GM23338 (cell line): Measurements from ENCODE around the gene TAF4B.

Source experiments
- CREB1 ChIP-seq: fragments of 250-450 bp; sonication (Bioruptor Pico); IDR thresholded peaks from 2 replicates; pipeline ENCODE4 v1.5.0; 2020; ENCODE audit warnings: low read depth, mild to moderate bottlenecking, moderate library complexity
- CTCF ChIP-seq, 2 experiments: fragments of 200-600 bp in 1 of 2; sonication (generic) in 1 of 2; conservative IDR thresholded peaks; 2 replicates each; pipeline versions ENCODE4 v1.5.1 to v1.6.1; 2016 to 2017; ENCODE audit warnings: antibody characterized with exemption in 2 of 2, low read depth in 2 of 2, mild to moderate bottlenecking in 2 of 2, moderate library complexity in 1 of 2
- EZH2 ChIP-seq: fragments of 200-600 bp; sonication (generic); IDR thresholded peaks from one replicate; pipeline ENCODE4 v1.8.0; 2017; ENCODE audit warnings: antibody characterized with exemption, mild to moderate bottlenecking, low read depth; ENCODE audit not compliant: unreplicated experiment
- EZH2phosphoT487 ChIP-seq: fragments of 200-600 bp; sonication (generic); IDR thresholded peaks from one replicate; pipeline ENCODE4 v1.8.1; 2018; ENCODE audit warnings: antibody characterized with exemption; ENCODE audit not compliant: unreplicated experiment
- POLR2AphosphoS5 ChIP-seq: IDR thresholded peaks from 2 replicates; pipeline ENCODE4 v1.6.1; 2016; ENCODE audit warnings: antibody characterized with exemption, low read depth
- REST ChIP-seq: IDR thresholded peaks from one replicate; pipeline ENCODE4 v1.6.1; 2018; ENCODE audit warnings: antibody characterized with exemption; ENCODE audit not compliant: unreplicated experiment
- STAT1 ChIP-seq: IDR thresholded peaks from one replicate; pipeline ENCODE4 v1.6.1; 2016; ENCODE audit warnings: antibody characterized with exemption; ENCODE audit not compliant: unreplicated experiment
- ZNF462 ChIP-seq: fragments of 250-450 bp; sonication (Bioruptor Pico); IDR thresholded peaks from 2 replicates; pipeline ENCODE4 v1.5.0; 2020; ENCODE audit warnings: mild to moderate bottlenecking, moderate library complexity

- no peak for TF ChIP-seq EZH2
- no peak for TF ChIP-seq CTCF (conservative IDR thresholded peaks at IDR 0.05; ENCODE audit: low read depth in 2 of 2)
- no peak for TF ChIP-seq POLR2AphosphoS5
- no peak for TF ChIP-seq REST
- TF ChIP-seq EZH2phosphoT487: no peak
- no peak for TF ChIP-seq CREB1
- TF ChIP-seq ZNF462: no peak
- TF ChIP-seq STAT1: no peak
Measured at GRCh38 chr18:26207937-26208336, 18.3 kb upstream of the TAF4B start.
